ENCODE measurements around the gene PNKP.

DNA sequence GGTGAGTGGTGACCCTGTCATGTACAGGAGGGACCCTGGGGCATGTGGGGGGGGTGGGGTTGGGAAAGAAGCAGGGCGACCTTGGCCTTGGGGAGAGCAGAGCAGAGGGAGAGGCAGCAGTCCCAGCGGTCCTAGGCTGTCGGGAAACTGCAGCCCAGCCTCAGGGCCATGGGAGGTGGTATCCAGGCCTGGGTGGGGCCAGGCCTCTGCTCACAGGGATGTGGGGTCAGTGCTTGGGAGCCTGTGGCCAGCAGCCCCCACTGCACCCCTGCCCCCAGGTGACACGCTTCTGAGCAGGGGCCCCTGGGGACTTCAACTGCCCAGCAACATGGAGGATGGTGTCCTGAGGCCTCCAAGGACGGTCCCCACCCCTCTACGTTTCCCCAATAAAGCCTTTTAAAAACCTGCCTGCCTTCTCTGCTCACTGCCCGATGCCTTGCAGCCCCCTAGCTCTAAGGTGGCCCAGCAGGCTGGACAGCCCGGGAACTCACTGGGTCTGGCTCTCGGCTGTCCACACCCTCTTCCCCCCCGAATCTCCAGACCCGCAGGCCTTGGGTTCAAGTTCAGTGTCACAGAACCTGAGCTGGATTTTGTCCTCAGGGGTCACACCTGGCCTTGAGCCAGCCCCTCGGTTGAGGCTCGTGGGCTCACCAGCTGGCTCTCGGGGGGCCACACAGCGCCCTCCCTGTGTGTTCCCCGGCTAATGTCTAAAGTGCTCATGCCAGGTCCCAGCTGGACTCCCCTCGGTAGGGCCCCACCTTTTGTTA, 6.9 kb downstream of the PNKP start:
- TF ChIP-seq, protein P1, sequence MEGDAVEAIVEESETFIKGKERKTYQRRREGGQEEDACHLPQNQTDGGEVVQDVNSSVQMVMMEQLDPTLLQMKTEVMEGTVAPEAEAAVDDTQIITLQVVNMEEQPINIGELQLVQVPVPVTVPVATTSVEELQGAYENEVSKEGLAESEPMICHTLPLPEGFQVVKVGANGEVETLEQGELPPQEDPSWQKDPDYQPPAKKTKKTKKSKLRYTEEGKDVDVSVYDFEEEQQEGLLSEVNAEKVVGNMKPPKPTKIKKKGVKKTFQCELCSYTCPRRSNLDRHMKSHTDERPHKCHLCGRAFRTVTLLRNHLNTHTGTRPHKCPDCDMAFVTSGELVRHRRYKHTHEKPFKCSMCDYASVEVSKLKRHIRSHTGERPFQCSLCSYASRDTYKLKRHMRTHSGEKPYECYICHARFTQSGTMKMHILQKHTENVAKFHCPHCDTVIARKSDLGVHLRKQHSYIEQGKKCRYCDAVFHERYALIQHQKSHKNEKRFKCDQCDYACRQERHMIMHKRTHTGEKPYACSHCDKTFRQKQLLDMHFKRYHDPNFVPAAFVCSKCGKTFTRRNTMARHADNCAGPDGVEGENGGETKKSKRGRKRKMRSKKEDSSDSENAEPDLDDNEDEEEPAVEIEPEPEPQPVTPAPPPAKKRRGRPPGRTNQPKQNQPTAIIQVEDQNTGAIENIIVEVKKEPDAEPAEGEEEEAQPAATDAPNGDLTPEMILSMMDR (tag by site-specific recombination; IDR thresholded peaks at IDR 0.05): no peak
- no peak for TF ChIP-seq ZBTB17 (tag by site-specific recombination; IDR thresholded peaks at IDR 0.05)
- no peak for TF ChIP-seq ZNF311 (tag by site-specific recombination; IDR thresholded peaks at IDR 0.05; ENCODE audit: borderline replicate concordance)
- no peak for TF ChIP-seq ZNF138 (tag by site-specific recombination; IDR thresholded peaks at IDR 0.05; ENCODE audit: borderline replicate concordance)
- no peak for TF ChIP-seq ZNF302 (tag by site-specific recombination; IDR thresholded peaks at IDR 0.05; ENCODE audit: low read depth)
- no peak for TF ChIP-seq ZNF785 (tag by site-specific recombination; IDR thresholded peaks at IDR 0.05)
- TF ChIP-seq YY1 (tag by site-specific recombination; IDR thresholded peaks at IDR 0.05): no peak
- TF ChIP-seq, protein P2, sequence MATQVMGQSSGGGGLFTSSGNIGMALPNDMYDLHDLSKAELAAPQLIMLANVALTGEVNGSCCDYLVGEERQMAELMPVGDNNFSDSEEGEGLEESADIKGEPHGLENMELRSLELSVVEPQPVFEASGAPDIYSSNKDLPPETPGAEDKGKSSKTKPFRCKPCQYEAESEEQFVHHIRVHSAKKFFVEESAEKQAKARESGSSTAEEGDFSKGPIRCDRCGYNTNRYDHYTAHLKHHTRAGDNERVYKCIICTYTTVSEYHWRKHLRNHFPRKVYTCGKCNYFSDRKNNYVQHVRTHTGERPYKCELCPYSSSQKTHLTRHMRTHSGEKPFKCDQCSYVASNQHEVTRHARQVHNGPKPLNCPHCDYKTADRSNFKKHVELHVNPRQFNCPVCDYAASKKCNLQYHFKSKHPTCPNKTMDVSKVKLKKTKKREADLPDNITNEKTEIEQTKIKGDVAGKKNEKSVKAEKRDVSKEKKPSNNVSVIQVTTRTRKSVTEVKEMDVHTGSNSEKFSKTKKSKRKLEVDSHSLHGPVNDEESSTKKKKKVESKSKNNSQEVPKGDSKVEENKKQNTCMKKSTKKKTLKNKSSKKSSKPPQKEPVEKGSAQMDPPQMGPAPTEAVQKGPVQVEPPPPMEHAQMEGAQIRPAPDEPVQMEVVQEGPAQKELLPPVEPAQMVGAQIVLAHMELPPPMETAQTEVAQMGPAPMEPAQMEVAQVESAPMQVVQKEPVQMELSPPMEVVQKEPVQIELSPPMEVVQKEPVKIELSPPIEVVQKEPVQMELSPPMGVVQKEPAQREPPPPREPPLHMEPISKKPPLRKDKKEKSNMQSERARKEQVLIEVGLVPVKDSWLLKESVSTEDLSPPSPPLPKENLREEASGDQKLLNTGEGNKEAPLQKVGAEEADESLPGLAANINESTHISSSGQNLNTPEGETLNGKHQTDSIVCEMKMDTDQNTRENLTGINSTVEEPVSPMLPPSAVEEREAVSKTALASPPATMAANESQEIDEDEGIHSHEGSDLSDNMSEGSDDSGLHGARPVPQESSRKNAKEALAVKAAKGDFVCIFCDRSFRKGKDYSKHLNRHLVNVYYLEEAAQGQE (tag by site-specific recombination; IDR thresholded peaks at IDR 0.05): no peak
- no peak for TF ChIP-seq ZBTB26 (tag by site-specific recombination; optimal IDR thresholded peaks at IDR 0.05)
- TF ChIP-seq, protein P3, sequence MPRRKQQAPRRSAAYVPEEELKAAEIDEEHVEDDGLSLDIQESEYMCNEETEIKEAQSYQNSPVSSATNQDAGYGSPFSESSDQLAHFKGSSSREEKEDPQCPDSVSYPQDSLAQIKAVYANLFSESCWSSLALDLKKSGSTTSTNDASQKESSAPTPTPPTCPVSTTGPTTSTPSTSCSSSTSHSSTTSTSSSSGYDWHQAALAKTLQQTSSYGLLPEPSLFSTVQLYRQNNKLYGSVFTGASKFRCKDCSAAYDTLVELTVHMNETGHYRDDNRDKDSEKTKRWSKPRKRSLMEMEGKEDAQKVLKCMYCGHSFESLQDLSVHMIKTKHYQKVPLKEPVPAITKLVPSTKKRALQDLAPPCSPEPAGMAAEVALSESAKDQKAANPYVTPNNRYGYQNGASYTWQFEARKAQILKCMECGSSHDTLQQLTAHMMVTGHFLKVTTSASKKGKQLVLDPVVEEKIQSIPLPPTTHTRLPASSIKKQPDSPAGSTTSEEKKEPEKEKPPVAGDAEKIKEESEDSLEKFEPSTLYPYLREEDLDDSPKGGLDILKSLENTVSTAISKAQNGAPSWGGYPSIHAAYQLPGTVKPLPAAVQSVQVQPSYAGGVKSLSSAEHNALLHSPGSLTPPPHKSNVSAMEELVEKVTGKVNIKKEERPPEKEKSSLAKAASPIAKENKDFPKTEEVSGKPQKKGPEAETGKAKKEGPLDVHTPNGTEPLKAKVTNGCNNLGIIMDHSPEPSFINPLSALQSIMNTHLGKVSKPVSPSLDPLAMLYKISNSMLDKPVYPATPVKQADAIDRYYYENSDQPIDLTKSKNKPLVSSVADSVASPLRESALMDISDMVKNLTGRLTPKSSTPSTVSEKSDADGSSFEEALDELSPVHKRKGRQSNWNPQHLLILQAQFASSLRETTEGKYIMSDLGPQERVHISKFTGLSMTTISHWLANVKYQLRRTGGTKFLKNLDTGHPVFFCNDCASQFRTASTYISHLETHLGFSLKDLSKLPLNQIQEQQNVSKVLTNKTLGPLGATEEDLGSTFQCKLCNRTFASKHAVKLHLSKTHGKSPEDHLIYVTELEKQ (tag by site-specific recombination; IDR thresholded peaks at IDR 0.05; ENCODE audit: borderline replicate concordance): no peak

Measured in HEK293 (cell line).